CD4-positive, alpha-beta T cell treated with Interleukin-4 for 1 hour (primary cell): ENCODE results near the gene FBXL13.
"Not testable (repeated sequence)": the region's sequence is repeated elsewhere in the genome, so short reads cannot be mapped to it uniquely, and the experiment has no call there.

Source experiments
- DNase-seq, 2 donors: peaks; one replicate each; pipeline ENCODE4 v3.0.0-alpha.2; 2020 to 2022

The FBXL13 gene

DNA sequence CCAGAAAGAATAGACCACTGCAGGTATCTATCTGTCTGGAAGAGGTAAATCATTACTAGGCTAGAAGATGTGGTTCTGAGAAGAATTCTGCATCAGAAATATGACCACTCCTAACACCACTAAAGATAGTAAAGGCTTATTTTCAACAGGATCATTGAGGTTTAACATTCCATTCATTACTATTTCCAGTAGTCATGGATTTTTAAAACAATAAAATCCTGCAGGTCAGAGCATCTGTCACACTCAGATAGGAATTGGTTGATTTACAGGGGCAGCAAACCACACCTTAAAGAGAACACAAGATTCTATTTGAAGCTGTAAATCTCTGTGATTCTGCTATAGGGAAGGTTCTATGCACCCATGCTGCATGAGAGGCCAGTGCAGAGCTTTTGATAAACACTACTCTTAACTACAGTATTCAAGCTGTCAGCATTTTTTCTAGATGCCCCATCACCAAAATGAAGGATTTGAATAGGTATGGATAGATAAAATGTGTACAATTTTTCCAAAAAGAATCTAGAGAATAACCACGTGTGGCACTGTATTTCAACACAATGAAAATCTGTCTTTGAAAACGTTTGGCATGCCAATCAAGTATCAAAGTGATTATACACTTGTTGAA lies 147.2 kb downstream of the FBXL13 start:
- DNase-seq = no peak

- no peak for DNase-seq
These were observed 147.8 kb downstream of the FBXL13 start for GRCh38 chr7:102926783-102927140.

- DNase-seq = no peak
These were observed 148.4 kb downstream of the FBXL13 start for GRCh38 chr7:102925976-102926782.

DNA sequence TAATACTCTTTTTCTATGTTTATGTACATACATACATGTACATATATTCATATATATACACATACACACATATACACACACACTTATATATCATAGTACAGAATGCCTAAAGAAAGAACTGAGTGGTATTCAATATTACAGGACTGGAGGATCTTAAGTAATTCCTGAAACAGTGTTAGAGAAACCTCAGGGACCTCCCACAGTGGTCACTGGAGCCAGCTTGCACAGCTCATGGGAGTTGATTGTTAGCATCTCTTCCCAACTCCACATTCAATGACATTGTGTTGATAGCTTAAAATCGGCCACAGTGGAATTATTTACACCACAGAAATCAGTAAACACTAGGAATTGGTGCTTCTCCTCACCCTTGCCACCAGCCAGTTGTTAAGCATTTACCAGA lies 155.8 kb downstream of the FBXL13 start:
- DNase-seq = no peak

DNA sequence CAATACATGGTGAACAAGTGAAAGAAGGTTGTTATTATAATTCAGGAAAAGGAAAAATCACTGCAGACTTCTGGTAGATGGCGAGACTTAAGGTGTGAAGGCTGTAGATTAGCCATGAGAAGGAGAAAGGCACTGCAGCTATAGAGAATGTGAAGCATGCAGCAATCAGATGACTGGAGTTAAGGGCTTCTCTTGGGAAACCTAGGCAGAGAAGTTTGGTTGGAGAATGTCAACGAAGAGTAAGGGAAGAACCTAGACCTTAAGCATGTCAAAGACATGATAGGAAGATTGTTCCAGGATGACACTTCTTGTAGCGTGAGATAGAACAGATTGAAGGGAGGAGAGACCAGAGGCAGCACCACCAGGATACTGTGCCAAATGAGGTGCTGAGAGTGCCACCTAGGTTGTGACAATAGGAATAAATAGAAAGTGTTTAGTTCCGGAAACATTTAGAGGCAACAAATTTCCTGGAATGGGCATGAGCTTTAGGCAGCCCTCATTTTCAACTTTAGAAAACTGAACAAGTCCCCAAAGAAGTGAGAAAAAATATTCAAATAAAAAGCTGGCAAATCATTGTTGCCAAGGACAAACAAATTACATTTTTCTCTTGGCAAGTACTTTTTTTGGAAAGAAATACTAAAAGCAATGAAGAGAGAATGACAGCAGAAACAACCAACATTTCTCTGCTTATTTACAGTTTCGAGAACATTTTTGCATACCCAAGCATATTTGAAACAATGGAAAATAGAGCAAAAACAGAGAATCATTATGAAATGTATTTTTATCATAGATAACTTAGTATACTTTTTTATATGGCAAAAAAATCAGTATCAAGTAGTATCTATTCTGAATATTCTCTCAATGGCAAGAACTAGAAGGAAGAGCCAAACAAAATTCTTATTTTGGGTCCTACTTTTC lies 156.9 kb downstream of the FBXL13 start:
- no peak for DNase-seq

- no peak for DNase-seq
These were observed 157.7 kb downstream of the FBXL13 start for GRCh38 chr7:102916881-102917280.

DNA sequence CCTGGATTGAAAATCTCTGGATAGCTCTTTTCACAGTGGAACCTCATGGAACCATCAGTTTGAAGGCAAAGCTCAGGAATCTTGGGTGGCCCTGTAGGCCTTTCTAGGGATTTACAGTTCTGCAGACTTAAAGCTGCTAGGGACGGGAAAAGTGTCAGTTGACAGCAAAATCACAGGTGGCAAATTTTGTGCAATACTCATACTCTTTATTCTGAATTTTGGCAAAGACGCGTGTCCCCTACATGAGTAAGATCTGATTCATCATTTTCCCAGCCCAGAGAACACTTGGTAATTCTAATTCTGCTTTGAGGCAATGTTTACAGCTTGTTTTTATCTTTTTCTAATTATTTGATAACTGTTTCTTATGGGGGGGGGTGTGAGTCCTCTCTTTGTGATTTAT lies 158.2 kb downstream of the FBXL13 start:
- DNase-seq = no peak

GRCh38 chr7:102914585-102914984 lies 160.0 kb downstream of the FBXL13 start:
- DNase-seq = no peak

GRCh38 chr7:102913826-102914225 lies 160.8 kb downstream of the FBXL13 start:
- DNase-seq = no peak

DNA sequence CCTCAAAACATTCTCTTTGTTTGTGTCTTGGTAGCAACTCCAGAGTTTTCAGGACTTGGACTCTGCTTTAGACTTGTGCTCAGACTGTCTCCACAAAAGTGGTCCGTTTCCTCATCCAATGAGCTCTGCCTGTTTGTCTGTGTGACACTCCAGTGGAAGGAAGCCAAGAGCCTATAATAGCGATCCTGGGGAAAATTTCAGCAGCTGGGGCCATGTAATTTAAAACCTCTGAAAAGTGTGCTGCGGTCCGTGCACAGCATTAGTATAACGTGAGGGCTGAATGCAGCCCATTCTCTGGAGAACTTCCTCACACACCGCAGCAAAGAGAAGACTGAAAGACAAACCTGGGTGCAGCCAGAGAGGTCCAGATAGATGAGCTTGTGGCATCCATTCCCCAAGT lies 161.9 kb downstream of the FBXL13 start, which contains the start of gene LRRC17:
LRRC17 (plus strand) TSS at position 259 of the 400 bp plus-strand sequence. CDS start 20,914 bp downstream, outside the sequence.
- DNase-seq = no peak

DNA sequence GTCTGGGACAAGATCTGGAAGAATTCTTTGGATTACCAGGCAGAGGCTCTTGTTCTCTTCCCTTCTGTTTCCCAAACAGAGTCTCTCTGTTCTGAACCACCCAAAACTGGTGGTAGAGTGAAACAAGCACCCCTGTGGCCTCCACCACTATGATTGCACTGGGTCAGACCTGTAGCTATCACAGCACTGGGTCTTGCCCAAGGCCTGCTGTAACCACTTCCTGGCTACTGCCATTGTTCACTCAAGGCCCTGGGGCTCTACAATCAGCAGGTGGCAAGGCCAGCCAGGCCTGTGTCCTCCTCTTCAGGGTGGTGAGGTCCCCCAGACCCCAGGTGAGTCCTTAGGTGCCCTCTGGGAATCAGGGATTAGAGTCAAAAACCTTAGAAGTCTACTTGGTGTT lies 165.9 kb downstream of the FBXL13 start:
- DNase-seq = no peak

GRCh38 chr7:102903576-102903975 lies 171.0 kb downstream of the FBXL13 start:
- DNase-seq = not testable (repeated sequence)

- not testable (repeated sequence) for DNase-seq
These were observed 172.5 kb downstream of the FBXL13 start for GRCh38 chr7:102902052-102902451.

GRCh38 chr7:102898532-102898859 lies 176.1 kb downstream of the FBXL13 start:
- no peak for DNase-seq

DNA sequence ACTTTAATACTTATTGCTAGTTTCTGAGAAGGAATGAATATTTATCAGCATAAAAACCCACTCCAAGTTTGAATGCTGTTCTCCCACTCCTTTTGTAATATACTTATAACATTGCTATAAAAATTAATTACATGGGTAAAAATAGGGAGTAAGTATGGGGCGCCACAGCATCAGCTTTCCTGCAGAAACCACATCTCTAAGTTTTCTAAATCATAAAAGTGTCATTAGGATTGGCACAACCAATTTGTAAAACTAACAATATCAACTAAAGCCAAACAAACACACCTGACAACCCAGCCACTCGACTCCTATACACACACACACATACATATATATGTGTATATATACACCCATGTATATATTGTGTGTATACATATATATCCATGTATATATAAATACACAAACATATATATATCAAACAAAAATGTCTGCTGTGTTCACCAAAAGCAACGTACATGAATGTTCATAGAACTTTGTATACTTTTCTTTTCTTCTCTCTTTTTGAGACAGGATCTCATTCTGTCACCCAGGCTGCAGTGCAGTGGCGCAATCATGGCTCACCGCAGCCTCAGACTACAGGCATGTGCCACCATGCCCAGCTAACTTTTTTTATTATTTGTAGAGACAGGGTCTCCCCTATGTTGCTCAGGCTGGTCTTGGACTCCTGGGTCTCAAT lies 176.6 kb downstream of the FBXL13 start:
- DNase-seq = no peak

DNA sequence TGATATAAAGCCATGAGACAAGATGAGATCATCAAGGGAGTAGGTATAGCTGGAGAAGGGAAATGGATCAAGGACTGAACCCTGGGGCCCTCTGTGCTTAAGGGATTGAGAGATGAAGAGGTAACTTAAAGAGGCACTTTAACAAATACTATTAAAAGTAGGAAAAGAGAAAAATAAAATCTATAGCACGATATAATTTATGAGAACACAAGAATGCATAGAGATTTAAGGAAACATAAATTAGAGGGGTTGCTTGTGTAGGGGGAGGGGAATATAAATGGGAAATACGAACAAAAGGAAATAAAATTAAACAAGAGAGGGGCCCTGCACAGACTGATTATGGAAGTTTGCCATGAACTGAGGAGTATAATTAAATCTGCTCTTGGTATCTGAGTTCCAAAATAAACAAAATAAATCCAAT lies 177.4 kb downstream of the FBXL13 start:
- no peak for DNase-seq

DNA sequence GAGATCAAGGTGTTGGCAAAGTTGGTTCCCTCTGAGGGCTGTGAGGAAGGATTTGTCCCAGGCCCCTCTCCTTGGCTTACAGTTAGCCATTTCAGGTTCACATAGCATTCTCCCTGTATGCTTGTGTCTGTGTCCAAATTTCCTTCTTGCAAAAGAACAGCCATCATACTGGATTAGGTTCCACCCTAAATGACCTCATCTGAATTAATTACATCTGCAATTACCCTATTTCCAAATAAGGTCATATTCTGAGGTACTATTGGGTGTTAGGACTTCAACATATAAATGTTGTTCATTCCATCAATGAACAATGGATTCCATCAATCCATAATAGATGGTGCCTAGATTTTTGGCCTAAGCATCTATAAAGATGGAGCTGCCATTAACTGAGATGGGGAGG lies 178.0 kb downstream of the FBXL13 start:
- no peak for DNase-seq

GRCh38 chr7:102895602-102896001 lies 179.0 kb downstream of the FBXL13 start:
- no peak for DNase-seq

- no peak for DNase-seq
These were observed 181.8 kb downstream of the FBXL13 start for GRCh38 chr7:102892631-102893278.

GRCh38 chr7:102891693-102892261 lies 182.8 kb downstream of the FBXL13 start:
- DNase-seq = no peak

GRCh38 chr7:102890971-102891692 lies 183.5 kb downstream of the FBXL13 start:
- no peak for DNase-seq
